Fibroblast of lung (primary cell): Measurements from ENCODE around the gene CASQ2. TPM values are rescaled to one million over a fixed set of nuclear protein-coding genes. Genes with fewer than 3 reads are reported as not detected.

Experiments
- DNase-seq, 2 donors: peaks; one replicate each; pipeline versions ENCODE4 v3.0.0 to v3.0.0-alpha.2; 2010; ENCODE audit warnings: low read depth in 2 of 2
- H2AFZ ChIP-seq: 2 replicates; pipeline ENCODE4 v1.5.1; 2012; ENCODE audit warnings: low read length, control low read depth, inconsistent platforms
- H3K27ac ChIP-seq: 2 replicates; pipeline ENCODE4 v1.5.1; 2011; ENCODE audit warnings: low read length, control low read depth; ENCODE audit not compliant: insufficient read depth
- H3K27me3 ChIP-seq: 2 replicates; pipeline ENCODE4 v1.5.1; 2011; ENCODE audit warnings: mild to moderate bottlenecking, low read length; ENCODE audit not compliant: control insufficient read depth, insufficient read depth
- H3K36me3 ChIP-seq: 2 replicates; pipeline ENCODE4 v1.5.1; 2011; ENCODE audit warnings: low read length; ENCODE audit not compliant: control insufficient read depth, insufficient read depth
- H3K4me1 ChIP-seq: 2 replicates; pipeline ENCODE4 v1.5.1; 2011; ENCODE audit warnings: low read length; ENCODE audit not compliant: control insufficient read depth, insufficient read depth; ENCODE audit errors: extremely low read depth
- H3K4me2 ChIP-seq: 2 replicates; pipeline ENCODE4 v1.5.1; 2011; ENCODE audit warnings: low read length, control low read depth; ENCODE audit not compliant: insufficient read depth; ENCODE audit errors: extremely low read depth
- H3K4me3 ChIP-seq, 4 experiments: fragments of 200-600 bp in 1 of 4; sonication (generic) in 1 of 4; replicated peaks in 1 of 4; 2 replicates each; pipeline ENCODE4 v1.5.1; 2011 to 2016; ENCODE audit warnings: low read length in 4 of 4, low read depth in 3 of 4, mild to moderate bottlenecking in 3 of 4, control low read depth in 2 of 4, inconsistent platforms in 1 of 4, mixed read lengths in 1 of 4; ENCODE audit not compliant: insufficient read depth in 1 of 4; ENCODE audit errors: control extremely low read depth in 1 of 4
- H3K79me2 ChIP-seq: 2 replicates; pipeline ENCODE4 v1.5.1; 2012; ENCODE audit warnings: mild to moderate bottlenecking, low read length, inconsistent platforms; ENCODE audit not compliant: control insufficient read depth, insufficient read depth
- H3K9ac ChIP-seq: 2 replicates; pipeline ENCODE4 v1.5.1; 2011; ENCODE audit warnings: mild to moderate bottlenecking, low read length, control low read depth; ENCODE audit not compliant: insufficient read depth
- H3K9me3 ChIP-seq: 2 replicates; pipeline ENCODE4 v1.5.1; 2012; ENCODE audit warnings: low read depth, low read length; ENCODE audit not compliant: control insufficient read depth, insufficient read depth
- H4K20me1 ChIP-seq: 2 replicates; pipeline ENCODE4 v1.5.1; 2011; ENCODE audit warnings: low read length; ENCODE audit not compliant: control insufficient read depth, insufficient read depth; ENCODE audit errors: extremely low read depth
- CTCF ChIP-seq, 2 donors: IDR thresholded peaks in 1 of 2; conservative IDR thresholded peaks in 1 of 2; 1 replicate in 1 of 2; 2 replicates in 1 of 2; pipeline ENCODE4 v1.5.1; 2011 to 2012; ENCODE audit warnings: low read length in 2 of 2, control low read depth in 1 of 2, inconsistent platforms in 1 of 2, low read depth in 1 of 2, mild to moderate bottlenecking in 1 of 2
- EZH2 ChIP-seq: IDR thresholded peaks from 2 replicates; pipeline ENCODE4 v1.5.1; 2012; ENCODE audit warnings: low read length, control low read depth, mild to moderate bottlenecking; ENCODE audit errors: missing control alignments
- polyA plus RNA-seq, 2 donors: library from polyadenylated mRNA; depleted of rRNA in 1 of 2; stranded (reverse) in 1 of 2; unstranded in 1 of 2; fragments of >200 nt; gene quantifications; 2 replicates each; pipeline ENCODE4 v1.2.1, GENCODE V29; 2011 to 2012; ENCODE audit warnings: missing spikeins in 1 of 2
- total RNA-seq: library from RNA; depleted of rRNA; stranded (reverse); fragments of >200 nt; gene quantifications from 2 replicates; pipeline ENCODE4 v1.2.1, GENCODE V29; 2014

Gene CASQ2
- total and polyA plus RNA-seq, 2 donors (not counting 1 experiment from before 2014, with no cell fraction given), result 0.03 TPM; not detected in 1

- Histone ChIP-seq H3K9me3 (no peaks in the 10 kb centered on the region), H3K27ac (no peak overlapping the region), H3K79me2 (peaks cover 8% of the 10 kb centered on the region), H3K4me2 (no peak overlapping the region), H2AFZ (no peak overlapping the region), H3K9ac (no peak overlapping the region), H3K4me1 (peaks cover 6% of the 10 kb centered on the region), H4K20me1 (no peaks in the 10 kb centered on the region), H3K27me3 (no peaks in the 10 kb centered on the region), H3K4me3 (no peak overlapping the region), H3K36me3 (peaks cover 2% of the 10 kb centered on the region)
- TF ChIP-seq CTCF (conservative IDR thresholded peaks at IDR 0.05 in 1 of 2, IDR thresholded peaks at IDR 0.05 in 1 of 2; ENCODE audit: low read depth in 1 of 2, low read length in 2 of 2), result no peak
- no peak for TF ChIP-seq EZH2
- no peak for DNase-seq
Observed at GRCh38 chr1:115650961-115651360, 117.6 kb downstream of the CASQ2 start.

Other genes starting within 250 kb of the CASQ2 start
- gene VANGL1, start 126.7 kb downstream of the CASQ2 start, total RNA-seq, result 5.9 and 8.1 TPM in 2 replicates
- gene VANGL1, start 126.7 kb downstream of the CASQ2 start, polyA plus RNA-seq, result 10.7 and 10.9 TPM in 2 replicates
- not detected in 2 replicates for gene NHLH2, start 72.4 kb upstream of the CASQ2 start, total RNA-seq
- not detected in 2 replicates for gene NHLH2, start 72.4 kb upstream of the CASQ2 start, polyA plus RNA-seq
- gene SLC22A15, start 207.8 kb upstream of the CASQ2 start, total RNA-seq, result 11.3 and 21.0 TPM in 2 replicates
- 3.1 and 4.9 TPM in 2 replicates for gene SLC22A15, start 207.8 kb upstream of the CASQ2 start, polyA plus RNA-seq